K562 treated with DMSO at 1 percent for 4 hours (cell line): Measurements from ENCODE around the gene OR1S2. TPM values are rescaled to one million over a fixed set of nuclear protein-coding genes. Genes with fewer than 3 reads are reported as not detected.

Experiments used
- total RNA-seq: library from RNA; unstranded; fragments of 300-600 nt; gene quantifications from 2 replicates; pipeline ENCODE4 v1.2.3, GENCODE V29; 2022; ENCODE audit not compliant: insufficient read depth

Gene OR1S2, protein sequence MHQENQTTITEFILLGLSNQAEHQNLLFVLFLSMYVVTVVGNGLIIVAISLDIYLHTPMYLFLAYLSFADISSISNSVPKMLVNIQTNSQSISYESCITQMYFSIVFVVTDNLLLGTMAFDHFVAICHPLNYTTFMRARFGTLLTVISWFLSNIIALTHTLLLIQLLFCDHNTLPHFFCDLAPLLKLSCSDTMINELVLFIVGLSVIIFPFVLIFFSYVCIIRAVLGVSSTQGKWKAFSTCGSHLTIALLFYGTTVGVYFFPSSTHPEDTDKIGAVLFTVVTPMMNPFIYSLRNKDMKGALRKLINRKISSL
- not detected in 2 replicates for total RNA-seq

DNA sequence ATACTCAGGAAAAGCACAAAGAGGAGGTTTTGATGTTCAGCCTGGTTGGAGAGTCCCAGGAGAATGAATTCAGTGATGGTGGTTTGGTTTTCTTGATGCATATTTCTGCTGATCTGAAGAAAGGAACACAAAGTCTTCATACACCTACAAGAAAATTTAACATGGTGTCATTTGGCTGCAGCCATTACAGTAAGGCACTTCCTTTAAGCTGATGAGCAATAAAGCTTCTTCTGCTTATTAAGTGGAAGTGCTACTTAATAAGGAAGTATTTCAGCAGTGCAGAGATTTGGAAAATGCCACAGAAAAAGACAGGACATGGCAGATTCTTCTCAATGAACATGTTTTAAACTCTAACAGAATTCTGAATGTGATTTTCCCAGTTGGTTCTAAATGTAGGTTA, at the start of gene OR1S2:
OR1S2 (minus strand) TSS at position 101 of the 400 bp plus-strand sequence; CDS start at position 101, 0 bp downstream.

DNA sequence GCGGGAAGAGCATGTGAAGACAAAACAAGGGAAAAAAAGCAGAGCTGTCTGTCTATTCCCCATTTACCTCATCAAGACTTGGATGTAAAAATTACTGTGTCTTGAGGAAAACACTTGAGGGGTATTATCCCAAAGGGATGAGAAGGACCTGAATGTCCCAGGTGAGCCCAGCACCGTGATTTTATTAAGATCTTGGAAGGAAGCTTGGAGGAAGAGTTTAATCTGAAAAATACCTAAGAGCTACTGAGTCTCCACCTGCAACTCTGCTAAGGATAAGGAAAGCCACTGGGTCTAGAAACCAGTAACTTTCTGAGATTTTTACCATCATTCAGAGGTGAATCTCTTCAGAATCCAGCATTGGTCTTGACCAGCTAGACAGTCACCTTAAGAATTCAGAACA, 8.5 kb upstream of the OR1S2 start, which contains the start of gene OR1S1:
OR1S1 (plus strand) TSS at position 301 of the 400 bp plus-strand sequence.

DNA sequence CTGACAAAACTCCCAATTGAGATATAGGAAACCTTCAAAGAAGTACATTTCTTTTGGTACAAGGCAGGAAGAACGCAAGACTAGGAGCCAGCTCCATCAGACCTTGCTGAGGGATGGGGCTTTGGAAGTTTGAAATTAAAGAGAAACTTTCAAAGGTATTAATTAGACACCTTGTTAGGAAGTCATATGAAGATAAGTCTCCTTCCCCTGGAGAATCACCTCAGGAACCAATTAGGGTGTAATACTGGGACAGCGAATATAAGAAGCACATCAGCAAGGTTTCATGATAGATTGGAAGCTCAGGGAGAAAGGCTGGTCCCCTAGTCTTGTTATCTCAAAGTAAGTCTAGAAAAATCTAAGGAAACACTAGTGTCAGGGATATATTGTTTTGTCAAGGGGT, 15.2 kb downstream of the OR1S2 start, which contains the start of gene OR9Q2:
OR9Q2 (plus strand) TSS at position 301 of the 400 bp plus-strand sequence. CDS start 1,421 bp downstream, outside the sequence.

Other genes with a start within 250 kb of the OR1S2 start
- gene OR9Q1, start 180.3 kb downstream of the OR1S2 start, total RNA-seq: not detected in 2 replicates
- gene OR6Q1, start 173.2 kb downstream of the OR1S2 start, total RNA-seq: not detected in 2 replicates
- gene OR9I1, start 78.6 kb downstream of the OR1S2 start, total RNA-seq: not detected in 2 replicates
- gene OR9Q2, start 15.1 kb downstream of the OR1S2 start, total RNA-seq: not detected in 2 replicates
- gene OR1S1, start 8.6 kb upstream of the OR1S2 start, total RNA-seq: not detected in 2 replicates
- gene OR10Q1, start 24.8 kb upstream of the OR1S2 start, total RNA-seq: not detected in 2 replicates
- not detected in 2 replicates for gene OR10W1, start 64.1 kb upstream of the OR1S2 start, total RNA-seq
- not detected in 2 replicates for gene OR5B17, start 154.9 kb upstream of the OR1S2 start, total RNA-seq
- gene OR5B3, start 202.7 kb upstream of the OR1S2 start, total RNA-seq: not detected in 2 replicates
- not detected in 2 replicates for gene OR5B2, start 224.0 kb upstream of the OR1S2 start, total RNA-seq
- gene OR5B12, start 238.1 kb upstream of the OR1S2 start, total RNA-seq: not detected in 2 replicates